T follicular helper cell (primary cell): ENCODE results near the gene TUBGCP5.
"Not testable (repeated sequence)": the region's sequence is repeated elsewhere in the genome, so short reads cannot be mapped to it uniquely, and the experiment has no call there.

Source experiments
- DNase-seq: peaks from one replicate; pipeline ENCODE4 v3.0.0-alpha.2; 2020; ENCODE audit warnings: low read depth
- total RNA-seq, 2 experiments: gene quantifications; one replicate each; lab custom pipeline; 2026; lab: John Stamatoyannopoulos, UW

Gene TUBGCP5
- 34.4 to 41.2 reads per million in 2 experiments for total RNA-seq

- DNase-seq, result peak; percentile 97
These were observed at the start of gene TUBGCP5 for GRCh38 chr15:23039143-23039916. Gene TUBGCP5, minus strand, starts transcription at chr15:23039569. Its CDS starts 26 bp downstream, at chr15:23039543.

GRCh38 chr15:23083115-23083514 lies 43.7 kb upstream of the TUBGCP5 start:
- DNase-seq, result no peak

GRCh38 chr15:23081996-23082737 lies 42.8 kb upstream of the TUBGCP5 start:
- not testable (repeated sequence) for DNase-seq

- DNase-seq, result no peak
These were observed 41.9 kb upstream of the TUBGCP5 start for GRCh38 chr15:23081271-23081670.

- DNase-seq, result no peak
These were observed 40.4 kb upstream of the TUBGCP5 start for GRCh38 chr15:23079766-23080165.

GRCh38 chr15:23075927-23076326 lies 36.6 kb upstream of the TUBGCP5 start:
- no peak for DNase-seq

- no peak for DNase-seq
These were observed 35.3 kb upstream of the TUBGCP5 start for GRCh38 chr15:23074684-23075083.

- no peak for DNase-seq
These were observed 34.7 kb upstream of the TUBGCP5 start for GRCh38 chr15:23073890-23074646.

- no peak for DNase-seq
These were observed 33.3 kb upstream of the TUBGCP5 start for GRCh38 chr15:23072633-23073032.

- no peak for DNase-seq
These were observed 30.3 kb upstream of the TUBGCP5 start for GRCh38 chr15:23069496-23070166.

- DNase-seq, result no peak
These were observed 28.0 kb upstream of the TUBGCP5 start for GRCh38 chr15:23067416-23067815.

GRCh38 chr15:23065836-23066235 lies 26.5 kb upstream of the TUBGCP5 start:
- DNase-seq, result no peak

- DNase-seq, result no peak
These were observed 24.8 kb upstream of the TUBGCP5 start for GRCh38 chr15:23064156-23064555.

GRCh38 chr15:23057707-23058106 lies 18.3 kb upstream of the TUBGCP5 start:
- DNase-seq, result no peak

- DNase-seq, result no peak
These were observed 15.9 kb upstream of the TUBGCP5 start for GRCh38 chr15:23055316-23055715.

- no peak for DNase-seq
These were observed 13.2 kb upstream of the TUBGCP5 start for GRCh38 chr15:23052522-23052921.

GRCh38 chr15:23050708-23051107 lies 11.3 kb upstream of the TUBGCP5 start:
- DNase-seq, result no peak

- no peak for DNase-seq
These were observed 10.7 kb upstream of the TUBGCP5 start for GRCh38 chr15:23049984-23050628.

GRCh38 chr15:23048572-23049282 lies 9.4 kb upstream of the TUBGCP5 start:
- not testable (repeated sequence) for DNase-seq

- DNase-seq, result not testable (repeated sequence)
These were observed 4.6 kb upstream of the TUBGCP5 start for GRCh38 chr15:23043987-23044386.

- DNase-seq, result not testable (repeated sequence)
These were observed 4.2 kb upstream of the TUBGCP5 start for GRCh38 chr15:23043535-23043934.
